Esophagus muscularis mucosa (tissue), 4 donors: Measurements from ENCODE around the gene HOXB1.

Experiments
- EP300 ChIP-seq: sonication (generic); formaldehyde crosslinking; IDR thresholded peaks from one replicate; pipeline ENCODE4 v1.6.1; 2017; ENCODE audit warnings: antibody characterized with exemption
- POLR2A ChIP-seq: fragments of 450-650 bp; IDR thresholded peaks from one replicate; pipeline ENCODE4 v1.6.1; 2017; ENCODE audit warnings: antibody characterized with exemption, moderate library complexity, mild to moderate bottlenecking, low read depth
- TF ChIP-seq, protein P1 (sequence below), 3 experiments: fragments of 200-600 bp in 2 of 3; fragments of 450-650 bp in 1 of 3; sonication (generic) in 2 of 3; IDR thresholded peaks; one replicate each; pipeline ENCODE4 v1.5.1; 2017 to 2019; ENCODE audit warnings: antibody characterized with exemption in 3 of 3, mild to moderate bottlenecking in 2 of 3, moderate library complexity in 1 of 3

DNA sequence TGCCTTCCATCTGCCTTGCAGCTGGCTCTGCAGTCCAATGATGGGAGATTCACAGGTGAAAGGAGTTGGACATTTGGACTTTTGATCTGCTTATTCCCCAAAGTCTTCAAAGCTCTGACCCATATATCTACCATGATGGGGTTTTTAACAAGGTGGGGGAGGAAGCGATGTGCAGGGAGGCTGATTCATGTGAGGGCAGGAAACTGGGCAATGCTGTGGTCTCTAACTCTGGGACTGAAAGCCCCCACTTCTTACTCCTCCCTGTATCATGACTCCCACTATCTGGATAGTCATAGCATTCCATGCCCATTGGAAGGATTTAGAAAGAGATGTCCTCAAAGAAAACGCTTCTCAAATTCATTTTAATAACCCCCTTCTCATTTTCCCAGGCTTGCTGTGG is 16.3 kb downstream of the HOXB1 start:
- TF ChIP-seq, protein P1, sequence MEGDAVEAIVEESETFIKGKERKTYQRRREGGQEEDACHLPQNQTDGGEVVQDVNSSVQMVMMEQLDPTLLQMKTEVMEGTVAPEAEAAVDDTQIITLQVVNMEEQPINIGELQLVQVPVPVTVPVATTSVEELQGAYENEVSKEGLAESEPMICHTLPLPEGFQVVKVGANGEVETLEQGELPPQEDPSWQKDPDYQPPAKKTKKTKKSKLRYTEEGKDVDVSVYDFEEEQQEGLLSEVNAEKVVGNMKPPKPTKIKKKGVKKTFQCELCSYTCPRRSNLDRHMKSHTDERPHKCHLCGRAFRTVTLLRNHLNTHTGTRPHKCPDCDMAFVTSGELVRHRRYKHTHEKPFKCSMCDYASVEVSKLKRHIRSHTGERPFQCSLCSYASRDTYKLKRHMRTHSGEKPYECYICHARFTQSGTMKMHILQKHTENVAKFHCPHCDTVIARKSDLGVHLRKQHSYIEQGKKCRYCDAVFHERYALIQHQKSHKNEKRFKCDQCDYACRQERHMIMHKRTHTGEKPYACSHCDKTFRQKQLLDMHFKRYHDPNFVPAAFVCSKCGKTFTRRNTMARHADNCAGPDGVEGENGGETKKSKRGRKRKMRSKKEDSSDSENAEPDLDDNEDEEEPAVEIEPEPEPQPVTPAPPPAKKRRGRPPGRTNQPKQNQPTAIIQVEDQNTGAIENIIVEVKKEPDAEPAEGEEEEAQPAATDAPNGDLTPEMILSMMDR (IDR thresholded peaks at IDR 0.05): no peak
- TF ChIP-seq EP300 (no peak), POLR2A (no peak)
